HG03378 (cell line): ENCODE data around the gene NDST3.

Experiments used
- ATAC-seq: cut with Tn5 transposase; IDR thresholded peaks from one replicate; pipeline ENCODE4 v1.9.1; 2021; ENCODE audit warnings: mild to moderate bottlenecking, moderate library complexity; ENCODE audit not compliant: unreplicated experiment

NDST3 gene

DNA sequence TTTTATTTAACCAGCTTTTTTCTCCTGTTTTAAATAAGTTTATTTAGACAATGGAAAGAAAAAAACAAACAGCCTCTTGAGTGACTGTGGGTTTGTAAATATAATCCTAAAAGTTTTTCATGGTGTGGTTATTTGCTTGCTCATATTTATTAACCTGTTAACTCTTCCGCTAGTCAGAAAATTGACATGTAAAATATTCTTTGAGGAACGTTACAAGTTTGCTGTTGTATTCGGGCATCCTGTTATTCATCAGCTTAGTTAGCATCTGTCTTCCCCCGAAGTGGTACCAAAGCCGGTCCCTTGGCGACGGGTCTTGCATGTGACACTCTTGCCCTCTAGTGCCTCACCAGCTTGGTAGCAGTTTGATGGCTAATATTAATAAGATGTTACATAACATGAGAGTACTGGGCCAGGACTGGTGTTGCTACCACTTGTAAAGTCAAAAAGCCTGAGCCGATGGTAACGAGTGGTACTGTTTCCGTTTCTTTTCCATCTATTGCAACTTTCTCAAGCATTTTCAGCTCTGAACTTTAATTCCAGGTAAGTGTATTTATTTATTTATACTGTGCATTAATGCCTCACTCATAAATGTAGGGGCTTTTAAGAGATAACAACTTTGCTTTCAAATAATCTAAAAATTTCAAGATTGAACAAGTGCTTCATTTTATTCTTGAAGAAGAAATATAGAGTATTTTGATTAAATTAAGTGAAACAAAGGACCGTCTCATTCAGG lies at the start of gene NDST3:
Gene NDST3, plus strand, starts transcription at position 434 of the 733 bp plus-strand sequence. CDS start 19,425 bp downstream, outside the sequence.
- ATAC-seq, result peak; percentile 75

DNA sequence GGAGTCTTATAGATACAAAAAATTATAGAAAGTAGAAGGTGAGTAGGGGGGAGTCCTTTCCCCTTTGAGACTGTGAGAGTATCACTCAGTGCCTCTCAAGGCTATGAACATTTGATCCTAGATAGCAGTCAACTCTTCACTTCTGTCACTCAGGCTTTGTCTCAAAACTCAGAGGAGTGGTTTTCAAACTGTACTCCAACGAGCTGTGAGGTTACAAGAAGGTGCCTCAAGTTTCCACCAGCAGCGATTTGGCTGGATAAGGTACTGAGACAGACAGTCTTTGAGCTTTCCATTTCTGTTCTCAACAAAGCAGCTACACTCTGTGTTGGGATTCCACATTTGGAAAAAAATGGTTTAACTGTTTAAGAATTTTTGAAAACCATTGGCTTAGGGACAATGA lies 48.0 kb upstream of the NDST3 start:
- no peak for ATAC-seq

DNA sequence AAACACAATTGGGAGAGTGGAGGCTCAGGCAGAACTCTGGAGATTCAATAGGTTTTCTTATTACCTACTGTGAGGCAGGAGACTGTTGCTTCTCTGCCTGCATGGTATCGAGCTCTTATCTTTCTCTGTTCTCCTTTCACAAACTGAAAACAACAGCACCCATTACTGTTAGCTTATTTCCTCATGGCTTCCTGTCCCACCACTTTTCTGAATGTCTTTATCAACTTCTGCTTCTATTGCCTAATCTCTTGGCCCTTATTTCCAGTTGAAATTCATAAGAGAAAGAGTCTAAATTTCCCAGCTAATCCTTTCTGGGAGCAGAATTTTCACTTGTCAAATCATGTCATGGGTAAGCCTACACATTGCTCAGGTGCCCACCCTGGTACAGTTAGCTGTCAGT lies 46.8 kb upstream of the NDST3 start:
- no peak for ATAC-seq

DNA sequence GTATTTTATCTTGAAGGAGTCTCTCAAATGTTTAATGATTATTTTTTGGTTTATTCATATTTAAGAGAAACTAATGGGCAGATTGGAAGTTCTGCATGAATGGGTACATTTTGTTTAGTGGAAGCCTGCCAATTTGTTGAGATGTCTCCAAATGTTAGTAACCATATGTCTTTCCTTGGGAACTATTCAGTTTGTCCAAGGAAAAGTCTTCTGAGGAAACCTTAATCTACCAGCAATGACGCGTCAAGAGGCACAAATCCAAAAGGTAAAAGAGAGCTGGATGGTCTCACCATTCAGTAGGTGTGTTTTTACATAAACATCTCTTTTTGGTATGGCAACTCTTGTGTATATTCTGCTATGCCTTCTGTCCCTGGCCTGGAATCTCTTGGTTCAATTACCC lies 37.4 kb upstream of the NDST3 start:
- ATAC-seq, result no peak

DNA sequence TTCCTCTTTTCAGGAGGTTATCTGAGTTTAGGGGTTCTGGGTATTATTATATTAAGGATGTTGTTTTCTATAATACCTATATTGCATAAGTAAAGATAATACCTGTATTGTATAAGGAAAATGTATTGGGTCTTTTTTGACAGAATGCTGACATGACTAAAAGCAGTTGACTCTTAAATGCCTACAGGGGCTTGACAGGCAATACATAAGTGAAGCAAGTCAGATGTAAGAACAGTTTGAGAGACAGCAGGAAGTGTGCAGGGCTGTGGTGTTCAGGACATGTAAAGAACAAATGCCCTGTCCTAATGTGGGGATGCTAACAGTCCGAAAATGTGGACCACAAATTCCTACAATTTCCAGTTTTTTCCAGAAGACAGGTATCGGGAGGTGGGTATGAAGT lies 30.2 kb upstream of the NDST3 start:
- ATAC-seq, result no peak

DNA sequence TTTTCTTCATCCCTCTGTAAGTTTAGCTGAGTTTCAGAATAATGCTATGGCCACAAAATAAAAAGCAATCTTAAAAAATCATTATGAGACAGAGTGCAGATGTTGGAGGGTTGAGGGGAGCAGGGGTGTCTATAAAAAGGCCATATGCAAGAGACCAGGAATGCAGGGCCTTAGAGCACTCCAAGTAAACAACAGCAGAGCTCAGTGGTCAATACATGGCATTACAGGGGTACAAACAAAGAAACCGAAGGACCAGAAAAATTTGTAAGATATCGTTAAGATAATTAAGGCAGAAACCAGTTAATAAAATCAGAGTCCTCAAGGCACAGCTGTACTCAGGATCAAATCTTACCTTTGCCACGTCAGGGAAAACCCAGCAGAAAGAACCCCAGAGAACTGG lies 28.4 kb upstream of the NDST3 start:
- no peak for ATAC-seq

DNA sequence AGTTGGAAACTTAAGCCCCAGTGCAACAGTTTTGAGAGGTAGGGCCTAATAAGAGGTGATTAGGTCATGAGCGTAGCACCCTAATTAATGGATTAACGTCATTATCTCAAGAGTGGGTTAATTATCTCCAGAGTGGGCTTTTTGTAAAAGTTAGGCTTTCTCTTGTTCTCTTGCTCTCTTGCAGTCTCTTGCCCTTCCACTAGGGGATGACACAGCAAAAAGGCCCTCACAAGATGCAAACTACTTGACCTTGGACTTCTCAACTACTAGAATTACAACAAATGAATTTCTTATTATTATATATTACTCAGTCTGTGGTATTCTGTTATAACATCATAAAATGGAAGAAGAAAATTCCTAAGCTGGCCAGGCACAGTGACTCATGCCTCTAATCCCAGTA lies 22.1 kb upstream of the NDST3 start:
- no peak for ATAC-seq

DNA sequence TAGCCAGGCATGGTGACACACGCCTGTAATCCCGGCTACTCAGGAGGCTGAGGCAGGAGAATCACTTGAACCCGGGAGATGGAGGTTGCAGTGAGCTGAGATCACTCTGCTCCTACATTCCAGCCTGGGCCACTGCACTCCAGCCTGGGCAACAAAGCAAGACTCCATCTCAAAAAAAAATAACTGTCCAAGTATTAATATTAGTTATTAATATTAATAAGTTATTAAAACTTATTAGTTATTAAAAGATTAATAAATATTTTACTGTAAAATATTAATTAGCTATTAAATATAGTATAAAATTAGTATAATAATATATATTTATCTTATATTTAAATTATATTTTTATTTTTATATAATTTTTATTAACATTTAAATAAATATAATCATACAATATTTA lies 19.5 kb upstream of the NDST3 start:
- ATAC-seq, result no peak

DNA sequence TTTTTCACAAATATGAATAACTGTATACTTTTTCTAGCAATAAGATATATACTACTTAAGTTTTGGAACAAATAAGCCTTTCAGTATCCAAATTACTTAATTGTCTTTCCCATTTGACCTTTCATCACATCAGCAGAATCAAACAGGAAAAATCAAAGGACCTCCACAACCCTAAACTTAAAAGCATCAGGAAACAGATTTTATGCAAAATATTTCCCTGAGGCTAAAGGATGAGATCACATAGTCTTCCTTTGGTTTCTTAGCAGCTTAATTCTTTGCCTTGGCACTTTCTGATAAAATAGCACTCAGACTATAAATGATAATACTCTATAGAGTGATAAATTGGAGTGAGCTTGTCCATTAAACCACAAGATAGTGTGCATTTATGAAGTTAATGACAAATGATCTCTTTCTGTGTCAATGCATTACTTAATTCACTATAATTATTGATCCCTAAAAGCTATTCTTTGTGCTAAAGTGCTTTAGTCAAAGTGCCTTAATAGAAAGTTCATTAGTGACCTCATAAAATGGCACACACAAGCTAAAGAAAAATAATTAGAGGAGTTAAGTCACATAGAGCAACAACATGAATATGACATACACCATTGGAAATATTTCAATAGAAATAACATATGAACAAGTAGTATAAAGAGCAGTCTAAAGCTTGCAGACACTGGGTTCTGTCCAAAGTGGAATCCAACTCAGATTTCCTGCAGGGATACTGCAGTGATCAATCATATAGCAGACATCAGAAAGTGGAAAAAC lies 15.7 kb upstream of the NDST3 start:
- no peak for ATAC-seq

DNA sequence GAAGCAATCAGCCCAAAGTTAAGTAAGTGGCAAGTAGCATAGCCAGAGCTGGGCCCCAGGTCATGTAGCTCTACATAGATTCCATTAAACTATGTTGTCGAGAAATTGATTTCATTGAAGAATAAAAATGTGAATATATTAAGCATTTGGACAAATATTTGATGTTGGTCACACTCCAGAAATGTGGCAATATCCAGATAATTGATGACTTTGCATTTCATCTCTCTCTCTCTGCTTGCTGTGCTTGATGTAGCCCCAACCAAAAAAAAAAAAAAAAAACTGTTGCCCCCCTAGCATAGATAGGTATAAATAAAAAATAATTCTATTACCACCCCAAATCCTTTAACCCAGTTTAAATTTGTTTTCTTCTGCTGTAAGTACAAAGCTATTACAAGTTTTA lies 7.5 kb upstream of the NDST3 start:
- no peak for ATAC-seq

DNA sequence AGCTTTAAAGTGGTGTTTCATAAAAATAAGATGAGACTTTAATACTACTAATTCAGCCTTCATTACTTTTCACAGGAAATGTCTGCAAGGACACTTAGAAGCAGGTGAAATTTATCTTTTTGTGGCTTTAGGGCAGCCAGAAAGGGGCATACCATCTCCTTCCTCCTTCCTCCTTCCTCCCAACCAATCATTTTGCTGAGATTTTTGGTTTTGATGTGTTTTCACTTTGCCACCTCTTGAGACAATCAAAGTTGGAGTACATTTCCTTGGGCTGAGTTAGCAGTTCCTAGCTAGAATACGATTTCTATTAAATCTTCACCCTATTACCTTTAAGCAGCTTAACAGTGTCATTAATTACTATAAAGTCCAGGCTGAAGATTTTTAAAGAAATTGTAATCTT lies 5.1 kb upstream of the NDST3 start:
- ATAC-seq, result no peak

DNA sequence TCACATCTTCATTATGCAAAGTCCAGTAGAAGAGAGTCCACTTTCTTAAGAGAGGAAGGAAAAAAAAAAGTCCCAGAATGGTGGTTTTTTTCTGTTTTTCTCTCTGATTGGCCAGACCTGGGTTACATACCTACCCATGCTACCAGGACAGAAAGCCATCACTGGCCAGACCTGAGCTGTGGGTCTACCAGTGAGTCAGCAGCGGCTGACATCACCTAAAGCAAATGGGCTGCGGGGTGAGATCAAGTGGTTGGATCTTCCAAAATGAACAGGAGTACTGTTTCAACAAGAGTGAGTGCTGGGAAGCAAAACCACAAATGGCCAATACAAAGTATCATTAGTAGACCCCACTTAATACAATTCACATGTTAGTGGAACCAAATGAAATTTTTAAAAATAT lies 1.6 kb upstream of the NDST3 start:
- no peak for ATAC-seq

DNA sequence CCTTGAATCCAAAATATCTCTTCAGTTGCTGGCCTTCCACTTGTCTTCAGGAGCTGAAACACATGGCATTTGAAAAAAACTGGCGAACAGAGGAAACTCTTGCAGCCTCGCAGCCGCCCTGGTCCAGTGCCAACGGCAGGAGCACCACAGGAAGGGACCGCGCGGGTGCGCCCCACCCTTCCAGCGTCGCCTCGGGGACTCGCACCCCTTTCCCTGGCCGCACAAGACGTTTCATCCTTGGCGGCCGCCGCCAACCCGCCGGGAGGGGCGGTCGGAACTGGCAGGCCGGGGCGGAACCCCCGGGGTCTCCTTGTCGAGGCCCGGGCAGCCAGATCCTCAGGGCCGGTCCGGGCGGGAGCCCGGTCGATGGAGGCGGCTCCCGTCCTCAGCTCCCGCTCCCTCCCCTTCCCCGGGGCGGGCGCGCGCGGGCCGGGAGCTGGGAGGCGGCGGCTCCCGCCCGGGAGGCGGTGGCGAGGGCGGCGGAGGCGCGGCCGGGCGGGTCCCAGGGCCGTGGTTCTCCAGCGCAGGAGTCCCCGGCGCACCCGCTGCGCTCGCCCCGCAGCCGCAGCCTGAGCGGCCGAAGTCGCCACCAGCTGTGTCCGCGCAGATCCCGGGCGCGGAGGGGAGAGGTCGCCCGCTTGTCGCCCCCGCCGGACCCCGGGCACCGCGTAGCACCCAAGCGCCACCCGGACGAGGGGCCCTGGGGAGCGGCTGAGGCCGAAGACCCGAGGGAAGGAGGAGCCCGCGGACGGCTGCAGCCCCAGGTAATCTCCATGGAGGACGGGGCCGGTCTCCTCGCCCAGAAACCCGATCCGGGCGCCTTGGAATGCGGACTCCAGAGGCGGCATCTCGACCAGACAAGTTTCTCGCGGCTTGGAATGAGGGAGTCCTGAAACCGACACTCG lies 886 bp upstream of the NDST3 start:
- ATAC-seq, result no peak

DNA sequence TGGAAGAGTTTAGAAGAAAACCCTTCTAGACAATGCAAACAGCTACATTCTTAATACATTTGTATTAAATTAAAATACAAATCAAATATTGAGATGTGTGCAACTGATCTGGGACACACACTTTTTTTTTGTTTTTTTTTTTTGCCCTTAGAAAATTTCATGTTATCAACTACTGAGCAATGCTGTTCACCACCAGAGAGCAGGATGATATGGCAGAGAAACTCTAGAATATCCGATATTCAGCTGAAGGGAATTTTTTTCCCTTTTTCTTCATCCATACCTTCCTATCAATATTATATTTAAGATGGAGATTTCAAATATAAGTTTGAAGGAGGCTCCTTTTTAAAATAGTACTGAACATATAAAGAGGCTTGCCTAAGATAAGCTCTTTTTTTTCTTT lies 1.0 kb downstream of the NDST3 start:
- ATAC-seq, result no peak

DNA sequence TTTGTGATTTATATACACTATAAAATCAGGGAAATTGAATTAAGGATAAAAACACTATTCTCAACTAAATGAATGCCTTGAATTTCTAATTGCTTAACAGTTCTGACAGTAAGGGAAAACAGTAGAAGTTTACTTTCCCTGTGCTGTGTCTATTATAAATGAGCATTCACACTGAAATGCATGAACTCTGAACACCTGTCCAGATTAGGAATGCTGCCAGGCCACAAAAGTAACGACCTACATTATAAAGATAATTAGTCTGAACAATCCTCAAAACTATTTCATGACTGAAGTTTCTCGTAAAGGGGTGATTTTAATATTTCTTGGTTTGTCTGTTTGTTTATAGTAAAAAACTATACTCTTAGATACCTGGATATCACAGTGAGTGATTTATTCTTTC lies 2.0 kb downstream of the NDST3 start:
- no peak for ATAC-seq

DNA sequence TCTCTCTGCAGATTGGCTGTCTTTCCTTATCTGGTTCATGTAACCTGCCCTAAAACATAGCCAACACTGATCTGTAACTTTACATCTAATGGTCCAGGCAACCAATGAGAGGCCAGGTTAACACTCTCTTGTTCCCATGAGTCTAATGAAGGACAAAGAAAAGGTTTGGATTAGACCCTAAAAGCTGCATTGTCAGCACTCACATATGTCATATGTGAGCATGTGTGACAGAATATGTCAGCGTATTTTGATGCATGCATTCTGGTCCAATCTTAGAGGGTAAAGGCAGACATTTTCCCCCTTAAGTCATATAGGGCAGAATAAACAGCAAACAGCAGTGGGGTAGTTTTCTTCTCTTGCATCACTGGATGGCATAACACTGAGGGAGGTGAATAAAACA lies 3.7 kb downstream of the NDST3 start:
- ATAC-seq, result no peak

DNA sequence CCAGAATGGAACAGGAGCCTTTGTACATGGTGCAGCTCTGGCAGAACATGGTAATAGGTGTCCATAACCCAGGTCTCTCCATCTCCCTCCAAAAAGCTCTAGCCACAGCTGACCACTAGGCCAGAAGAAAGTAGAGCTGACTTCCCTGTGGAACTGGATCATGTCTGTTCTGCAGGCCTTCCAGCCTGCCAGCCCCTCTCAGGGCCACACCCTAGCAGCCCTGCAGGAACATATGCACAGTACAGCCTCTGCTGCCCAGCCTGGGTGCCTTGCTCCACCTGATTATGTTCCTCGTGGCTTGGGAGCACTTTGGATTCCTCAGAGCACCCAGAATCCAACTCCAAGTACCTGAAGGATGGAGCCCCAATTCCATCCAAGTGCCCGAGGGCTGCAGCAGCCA lies 12.0 kb downstream of the NDST3 start:
- ATAC-seq, result no peak

DNA sequence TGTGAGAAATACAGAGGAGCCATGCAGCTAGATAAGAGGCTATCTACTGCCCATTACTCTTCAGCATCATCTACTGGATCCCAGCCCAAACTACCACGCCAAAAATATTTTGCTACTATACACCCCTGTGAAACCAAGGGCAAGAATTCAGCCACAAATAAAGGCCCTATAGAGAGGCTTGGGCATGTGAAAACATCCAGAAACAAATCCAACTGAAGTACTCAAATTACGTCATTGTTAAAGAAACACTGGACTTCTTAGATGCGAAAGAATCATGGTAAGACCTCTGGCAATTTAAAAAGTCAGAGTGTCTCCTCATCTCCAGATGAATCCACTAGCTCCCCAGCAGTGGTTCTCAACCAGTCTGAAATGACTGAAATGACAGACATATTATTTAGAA lies 12.8 kb downstream of the NDST3 start:
- ATAC-seq, result no peak

DNA sequence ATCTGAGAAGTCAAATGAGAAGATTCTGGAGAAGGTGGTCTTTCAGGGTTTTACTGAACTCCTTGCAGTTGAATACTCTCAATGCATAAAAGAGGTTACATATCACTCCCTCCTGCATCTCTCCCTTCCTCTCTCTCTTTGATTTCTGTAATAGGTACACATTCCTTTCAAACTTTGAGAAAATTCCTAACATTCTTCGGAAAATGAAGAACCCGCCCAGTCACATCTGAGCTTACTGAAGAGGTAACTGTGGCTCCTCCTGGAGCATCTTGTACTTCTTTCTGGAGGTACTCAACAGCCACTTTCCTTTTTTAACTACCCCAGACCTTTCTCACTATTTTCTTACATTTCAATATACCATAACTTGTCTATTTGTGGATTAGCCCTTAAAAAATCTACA lies 24.7 kb downstream of the NDST3 start:
- ATAC-seq, result no peak

DNA sequence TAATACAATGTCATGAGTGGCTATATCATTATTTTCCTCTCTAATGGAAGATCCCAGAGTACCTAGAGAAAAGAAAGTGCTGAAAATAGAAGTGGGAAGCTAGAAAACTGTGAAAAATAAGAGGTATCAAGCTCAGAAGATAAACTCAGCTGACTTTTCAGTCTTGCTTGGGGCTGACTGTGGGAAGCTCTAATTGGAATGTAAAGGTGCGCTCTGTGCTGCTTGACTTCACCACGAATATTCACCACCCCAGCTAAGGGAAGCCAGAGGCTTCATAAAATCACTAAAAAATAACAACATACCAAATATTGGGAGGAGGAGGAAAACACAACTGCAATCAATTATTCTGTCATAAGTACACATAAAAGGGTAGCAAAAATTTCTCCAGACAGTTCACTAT lies 25.1 kb downstream of the NDST3 start:
- ATAC-seq, result no peak

DNA sequence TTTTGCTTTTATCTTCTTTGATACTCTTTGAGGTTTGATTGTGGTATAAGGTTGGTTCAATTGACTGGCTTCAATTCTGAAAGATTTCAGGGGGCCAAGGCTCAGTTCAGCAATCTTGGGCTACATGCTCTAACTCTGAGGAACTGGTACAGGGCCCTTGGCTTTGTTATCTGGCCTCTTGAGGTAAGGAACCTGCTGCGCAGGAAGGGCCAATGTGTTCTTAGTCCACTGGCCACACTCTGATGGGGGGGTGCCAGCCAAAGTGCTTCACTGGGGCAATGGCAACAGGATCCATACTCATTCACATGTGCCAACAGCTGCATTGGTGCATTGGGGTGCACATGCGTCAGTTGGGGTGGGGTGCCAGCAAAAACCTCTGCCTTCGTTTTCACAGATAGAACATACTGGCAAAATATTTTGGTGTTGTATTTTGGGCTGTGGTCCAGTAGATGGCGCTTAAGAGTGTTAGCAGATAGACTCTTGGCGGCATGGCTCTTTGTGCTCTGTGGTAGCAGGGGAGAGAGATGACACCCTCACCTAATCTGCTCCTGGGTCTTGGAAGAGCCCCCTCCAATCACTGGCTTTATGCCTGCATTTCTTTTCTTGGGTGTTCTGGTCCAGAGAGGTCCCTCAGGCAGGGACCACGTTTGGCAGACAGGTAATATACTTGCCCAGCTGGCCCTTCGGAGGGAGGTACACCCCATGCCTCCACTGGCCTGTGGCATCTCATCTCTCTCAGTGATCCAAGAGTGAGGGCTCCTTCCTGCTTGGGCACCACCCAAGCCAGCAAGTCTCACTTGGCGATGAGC lies 42.9 kb downstream of the NDST3 start:
- ATAC-seq, result peak; percentile 88
